Measurements from ENCODE around the gene FYTTD1. TPM values are rescaled to one million over a fixed set of nuclear protein-coding genes. Genes with fewer than 3 reads are reported as not detected.

Gene FYTTD1
- polyA plus RNA-seq, 2 donors: 11.2 to 17.8 TPM

- Histone ChIP-seq H3K9me3 (ENCODE audit: control insufficient read depth in 2 of 2, insufficient read depth in 1 of 2, low read depth in 1 of 2, low read length in 1 of 2) (no peaks in the 10 kb centered on the region), H3K27ac (ENCODE audit: low read depth in 2 of 2, low read length in 1 of 2) (peak overlapping the region; percentile 77 to 89), H3K27me3 (ENCODE audit: control insufficient read depth in 1 of 2, insufficient read depth in 2 of 2, low read length in 2 of 2) (no peaks in the 10 kb centered on the region), H3K36me3 (ENCODE audit: control insufficient read depth in 2 of 2, insufficient read depth in 2 of 2, low read length in 1 of 2) (no peaks in the 10 kb centered on the region), H3K4me3 (ENCODE audit: low read depth in 1 of 2, low read length in 2 of 2) (peak overlapping the region; percentile 81 to 88), H3K4me1 (ENCODE audit: control insufficient read depth in 2 of 2, insufficient read depth in 2 of 2, low read length in 1 of 2) (peaks cover 0 to 3% of the 10 kb centered on the region in 2 donors)
- WGBS, 2 donors: 0 to 1% methylated on average over 17 of the region's 17 CpGs
These were observed 13.6 kb upstream of the FYTTD1 start for GRCh38 chr3:197736010-197736490.

DNA sequence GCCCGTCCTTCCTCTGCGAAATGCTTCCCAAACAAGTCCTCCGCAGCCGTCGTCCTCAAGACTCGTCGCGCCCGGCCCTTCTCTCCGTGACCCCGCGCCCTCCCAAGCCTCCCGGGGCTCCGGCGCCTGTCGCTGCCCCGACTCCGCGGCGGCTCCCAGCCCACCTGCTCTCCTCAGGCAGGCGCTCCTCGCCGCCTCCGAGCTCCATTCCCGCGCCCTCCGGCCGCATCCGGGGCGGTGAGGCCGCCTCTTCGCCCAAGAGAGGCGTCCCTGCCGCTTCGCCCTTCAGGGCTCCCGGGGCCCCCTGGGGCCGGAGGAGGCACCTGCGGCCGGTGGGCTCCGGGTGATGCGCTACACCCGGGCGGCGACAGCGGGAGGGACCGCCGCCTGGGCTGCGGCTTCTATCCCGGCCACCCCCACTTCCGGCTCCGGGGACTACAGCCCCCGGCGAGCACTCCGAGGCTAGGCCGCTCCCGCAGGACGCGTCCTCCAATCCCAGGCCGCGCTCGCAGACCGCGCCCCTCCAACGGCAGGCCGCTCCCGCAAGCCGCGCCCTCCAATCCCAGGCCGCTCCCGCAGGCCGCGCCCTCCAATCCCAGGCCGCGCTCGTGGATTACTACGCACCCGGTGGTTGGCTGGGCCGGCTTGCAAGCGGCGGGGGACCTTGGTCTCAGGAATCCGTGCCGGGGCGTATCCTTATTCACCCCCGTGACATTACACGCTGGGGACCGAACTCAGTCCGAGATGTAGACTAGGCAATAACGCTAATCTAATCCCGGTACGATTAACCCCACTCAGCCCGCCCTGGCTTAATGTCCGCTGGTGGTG lies 13.0 kb upstream of the FYTTD1 start, which contains the start of gene RUBCN:
Gene RUBCN (minus strand): TSS at position 414 of the 828 bp plus-strand sequence. CDS start 185 bp downstream, at position 229.
- Histone ChIP-seq H3K4me1 (ENCODE audit: control insufficient read depth in 2 of 2, insufficient read depth in 2 of 2, low read length in 1 of 2) (peaks cover 0 to 3% of the 10 kb centered on the region in 2 donors), H3K9me3 (ENCODE audit: control insufficient read depth in 2 of 2, insufficient read depth in 1 of 2, low read depth in 1 of 2, low read length in 1 of 2) (no peaks in the 10 kb centered on the region), H3K27ac (ENCODE audit: low read depth in 2 of 2, low read length in 1 of 2) (peak within 1 kb of the TSS; percentile 79 to 89), H3K27me3 (ENCODE audit: control insufficient read depth in 1 of 2, insufficient read depth in 2 of 2, low read length in 2 of 2) (no peaks in the 10 kb centered on the region), H3K36me3 (ENCODE audit: control insufficient read depth in 2 of 2, insufficient read depth in 2 of 2, low read length in 1 of 2) (no peaks in the 10 kb centered on the region), H3K4me3 (ENCODE audit: low read depth in 1 of 2, low read length in 2 of 2) (peak within 1 kb of the TSS; percentile 81 to 88)
- WGBS, 2 donors: 0 to 1% methylated on average over 75 to 92 of the region's 92 CpGs

GRCh38 chr3:197737319-197737649 lies 12.4 kb upstream of the FYTTD1 start:
- H3K4me3 ChIP-seq (ENCODE audit: low read depth in 1 of 2, low read length in 2 of 2): peak overlapping the region; percentile 81 to 88
- 0% methylated on average over 6 of the region's 6 CpGs for WGBS, 2 donors
- H3K27ac ChIP-seq (ENCODE audit: low read depth in 2 of 2, low read length in 1 of 2): peak overlapping the region; percentile 72 to 79
- no peaks in the 10 kb centered on the region for H3K9me3 ChIP-seq (ENCODE audit: control insufficient read depth in 2 of 2, insufficient read depth in 1 of 2, low read depth in 1 of 2, low read length in 1 of 2)
- H3K4me1 ChIP-seq (ENCODE audit: control insufficient read depth in 2 of 2, insufficient read depth in 2 of 2, low read length in 1 of 2): peaks cover 0 to 3% of the 10 kb centered on the region in 2 donors
- H3K27me3 ChIP-seq (ENCODE audit: control insufficient read depth in 1 of 2, insufficient read depth in 2 of 2, low read length in 2 of 2): no peaks in the 10 kb centered on the region
- H3K36me3 ChIP-seq (ENCODE audit: control insufficient read depth in 2 of 2, insufficient read depth in 2 of 2, low read length in 1 of 2): no peaks in the 10 kb centered on the region

GRCh38 chr3:197737749-197738462 lies 11.8 kb upstream of the FYTTD1 start:
- no peaks in the 10 kb centered on the region for H3K36me3 ChIP-seq (ENCODE audit: control insufficient read depth in 2 of 2, insufficient read depth in 2 of 2, low read length in 1 of 2)
- H3K27me3 ChIP-seq (ENCODE audit: control insufficient read depth in 1 of 2, insufficient read depth in 2 of 2, low read length in 2 of 2): no peaks in the 10 kb centered on the region
- H3K4me3 ChIP-seq (ENCODE audit: low read depth in 1 of 2, low read length in 2 of 2): no peak overlapping the region
- no peaks in the 10 kb centered on the region for H3K9me3 ChIP-seq (ENCODE audit: control insufficient read depth in 2 of 2, insufficient read depth in 1 of 2, low read depth in 1 of 2, low read length in 1 of 2)
- H3K4me1 ChIP-seq (ENCODE audit: control insufficient read depth in 2 of 2, insufficient read depth in 2 of 2, low read length in 1 of 2): peaks cover 0 to 3% of the 10 kb centered on the region in 2 donors
- no peak overlapping the region for H3K27ac ChIP-seq (ENCODE audit: low read depth in 2 of 2, low read length in 1 of 2)
- 70 to 72% methylated on average over 11 of the region's 11 CpGs for WGBS, 2 donors

- H3K27ac ChIP-seq (ENCODE audit: low read depth in 2 of 2, low read length in 1 of 2): no peak overlapping the region
- no peaks in the 10 kb centered on the region for H3K9me3 ChIP-seq (ENCODE audit: control insufficient read depth in 2 of 2, insufficient read depth in 1 of 2, low read depth in 1 of 2, low read length in 1 of 2)
- H3K27me3 ChIP-seq (ENCODE audit: control insufficient read depth in 1 of 2, insufficient read depth in 2 of 2, low read length in 2 of 2): no peaks in the 10 kb centered on the region
- H3K4me1 ChIP-seq (ENCODE audit: control insufficient read depth in 2 of 2, insufficient read depth in 2 of 2, low read length in 1 of 2): no peaks in the 10 kb centered on the region
- no peaks in the 10 kb centered on the region for H3K36me3 ChIP-seq (ENCODE audit: control insufficient read depth in 2 of 2, insufficient read depth in 2 of 2, low read length in 1 of 2)
- 86 to 87% methylated on average over 3 of the region's 3 CpGs for WGBS, 2 donors
- H3K4me3 ChIP-seq (ENCODE audit: low read depth in 1 of 2, low read length in 2 of 2): no peak overlapping the region
These were observed 6.9 kb upstream of the FYTTD1 start for GRCh38 chr3:197742787-197743186.

GRCh38 chr3:197746209-197746608 lies 3.5 kb upstream of the FYTTD1 start:
- WGBS, 2 donors: 85 to 92% methylated on average over 3 of the region's 3 CpGs
- H3K36me3 ChIP-seq (ENCODE audit: control insufficient read depth in 2 of 2, insufficient read depth in 2 of 2, low read length in 1 of 2): no peaks in the 10 kb centered on the region
- H3K9me3 ChIP-seq (ENCODE audit: control insufficient read depth in 2 of 2, insufficient read depth in 1 of 2, low read depth in 1 of 2, low read length in 1 of 2): peaks cover 0 to 2% of the 10 kb centered on the region in 2 donors
- no peaks in the 10 kb centered on the region for H3K4me1 ChIP-seq (ENCODE audit: control insufficient read depth in 2 of 2, insufficient read depth in 2 of 2, low read length in 1 of 2)
- H3K4me3 ChIP-seq (ENCODE audit: low read depth in 1 of 2, low read length in 2 of 2): no peak overlapping the region
- H3K27me3 ChIP-seq (ENCODE audit: control insufficient read depth in 1 of 2, insufficient read depth in 2 of 2, low read length in 2 of 2): no peaks in the 10 kb centered on the region
- no peak overlapping the region for H3K27ac ChIP-seq (ENCODE audit: low read depth in 2 of 2, low read length in 1 of 2)

DNA sequence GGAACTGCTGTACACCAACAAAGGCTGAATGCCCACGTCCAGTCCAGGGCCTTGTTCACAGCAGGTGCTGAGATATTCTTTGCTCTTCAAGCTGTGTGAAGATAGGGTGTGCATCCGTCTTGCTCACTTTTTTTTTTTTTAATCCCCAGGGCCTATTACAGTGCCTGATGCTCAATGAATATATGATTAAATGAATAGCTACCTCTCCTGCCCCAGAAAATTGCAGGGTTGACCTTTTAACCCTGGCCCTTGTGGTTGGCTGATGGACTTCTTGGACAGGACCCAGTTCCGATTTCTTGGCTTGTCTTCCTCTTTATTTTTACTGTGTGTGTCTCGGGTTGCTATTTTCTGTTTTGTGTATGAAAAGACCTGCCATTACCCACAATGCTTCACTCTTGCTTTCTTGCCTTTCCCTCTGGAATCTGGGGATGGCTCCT lies 2.9 kb upstream of the FYTTD1 start:
- Histone ChIP-seq H3K4me1 (ENCODE audit: control insufficient read depth in 2 of 2, insufficient read depth in 2 of 2, low read length in 1 of 2) (no peaks in the 10 kb centered on the region), H3K27ac (ENCODE audit: low read depth in 2 of 2, low read length in 1 of 2) (no peak overlapping the region), H3K36me3 (ENCODE audit: control insufficient read depth in 2 of 2, insufficient read depth in 2 of 2, low read length in 1 of 2) (no peaks in the 10 kb centered on the region), H3K27me3 (ENCODE audit: control insufficient read depth in 1 of 2, insufficient read depth in 2 of 2, low read length in 2 of 2) (no peaks in the 10 kb centered on the region), H3K4me3 (ENCODE audit: low read depth in 1 of 2, low read length in 2 of 2) (no peak overlapping the region), H3K9me3 (ENCODE audit: control insufficient read depth in 2 of 2, insufficient read depth in 1 of 2, low read depth in 1 of 2, low read length in 1 of 2) (peaks cover 0 to 2% of the 10 kb centered on the region in 2 donors)
- WGBS, 2 donors: 69 to 74% methylated on average over 4 of the region's 4 CpGs

DNA sequence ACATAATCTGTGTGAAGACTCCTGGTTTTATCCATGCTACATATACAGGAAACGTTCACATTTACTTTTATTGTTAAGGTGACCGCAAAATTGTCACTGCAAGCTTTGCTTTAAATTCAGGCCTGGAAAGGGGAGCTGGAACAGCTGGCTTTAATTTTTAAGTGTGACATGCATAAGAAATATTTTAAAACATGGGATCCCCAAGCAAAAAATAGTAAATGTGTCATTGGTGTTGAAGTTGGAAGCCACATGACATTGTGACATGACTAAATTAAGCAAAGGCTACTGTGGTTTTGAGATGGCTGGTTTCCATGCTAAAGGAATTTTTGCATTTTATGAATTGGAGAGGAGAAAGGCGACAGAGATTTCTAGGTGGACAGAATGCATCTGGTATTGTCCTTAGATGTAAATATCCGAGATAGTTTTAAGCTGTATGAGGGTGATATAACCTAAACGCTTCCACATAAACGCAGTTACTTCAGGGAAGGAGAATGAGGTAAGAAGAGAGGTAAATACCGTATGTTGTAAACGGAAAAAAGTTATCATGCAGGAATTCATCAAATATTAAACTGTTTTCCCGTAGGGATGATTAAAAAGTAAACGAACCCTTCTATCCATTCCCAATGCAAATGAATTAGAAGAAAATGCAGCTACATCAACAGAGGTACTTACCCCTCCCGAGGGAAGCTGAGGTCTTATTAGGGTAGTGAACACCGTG lies 927 bp upstream of the FYTTD1 start:
- Histone ChIP-seq H3K4me1 (ENCODE audit: control insufficient read depth in 2 of 2, insufficient read depth in 2 of 2, low read length in 1 of 2) (no peaks in the 10 kb centered on the region), H3K27ac (ENCODE audit: low read depth in 2 of 2, low read length in 1 of 2) (peak overlapping the region; percentile 95 to 98), H3K27me3 (ENCODE audit: control insufficient read depth in 1 of 2, insufficient read depth in 2 of 2, low read length in 2 of 2) (no peaks in the 10 kb centered on the region), H3K4me3 (ENCODE audit: low read depth in 1 of 2, low read length in 2 of 2) (peak overlapping the region; percentile 88 to 93), H3K36me3 (ENCODE audit: control insufficient read depth in 2 of 2, insufficient read depth in 2 of 2, low read length in 1 of 2) (no peaks in the 10 kb centered on the region), H3K9me3 (ENCODE audit: control insufficient read depth in 2 of 2, insufficient read depth in 1 of 2, low read depth in 1 of 2, low read length in 1 of 2) (peaks cover 0 to 2% of the 10 kb centered on the region in 2 donors)
- 24 to 26% methylated on average over 12 of the region's 12 CpGs for WGBS, 2 donors

DNA sequence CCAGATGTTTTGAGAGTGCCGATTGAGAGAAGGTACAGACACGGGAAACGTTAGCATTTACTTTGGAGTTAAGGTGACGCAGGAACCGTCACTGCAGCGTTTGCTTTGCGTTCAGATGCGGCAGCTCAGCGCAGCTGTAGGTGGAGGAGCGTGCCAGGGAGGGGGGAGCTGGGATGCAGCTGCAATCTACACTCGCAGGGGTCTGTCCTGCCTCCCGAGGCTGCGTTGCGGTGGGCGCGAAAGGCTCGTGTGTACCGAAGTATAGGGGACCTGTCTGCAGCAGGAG lies 425 bp upstream of the FYTTD1 start:
- Histone ChIP-seq H3K9me3 (ENCODE audit: control insufficient read depth in 2 of 2, insufficient read depth in 1 of 2, low read depth in 1 of 2, low read length in 1 of 2) (peaks cover 0 to 2% of the 10 kb centered on the region in 2 donors), H3K36me3 (ENCODE audit: control insufficient read depth in 2 of 2, insufficient read depth in 2 of 2, low read length in 1 of 2) (no peaks in the 10 kb centered on the region), H3K4me3 (ENCODE audit: low read depth in 1 of 2, low read length in 2 of 2) (peak overlapping the region; percentile 88 to 93), H3K27me3 (ENCODE audit: control insufficient read depth in 1 of 2, insufficient read depth in 2 of 2, low read length in 2 of 2) (no peaks in the 10 kb centered on the region), H3K4me1 (ENCODE audit: control insufficient read depth in 2 of 2, insufficient read depth in 2 of 2, low read length in 1 of 2) (no peaks in the 10 kb centered on the region), H3K27ac (ENCODE audit: low read depth in 2 of 2, low read length in 1 of 2) (peak overlapping the region; percentile 95 to 98)
- 0 to 1% methylated on average over 18 of the region's 18 CpGs for WGBS, 2 donors
